GM12878 (cell line): ENCODE data around the gene DNAJC28. TPM values are rescaled to one million over a fixed set of nuclear protein-coding genes. Genes with fewer than 3 reads are reported as not detected.

Source experiments
- ATAC-seq: fragments of 200-7000 bp; cut with Tn5 transposase; 3 replicates; pipeline ENCODE4 v1.9.1; 2020; ENCODE audit warnings: mild to moderate bottlenecking, moderate library complexity
- BruUV-seq: library from RNA; stranded (reverse); fragments of 400-500 nt; replicated peaks from 2 replicates; lab custom pipeline; 2021; lab: Mats Ljungman, UMichigan
- CTCF ChIA-PET: fragments of 300-600 bp; sonication (Branson Sonifier 250); formaldehyde crosslinking; extraction: SDS; loops from one replicate; lab custom pipeline; 2021; ENCODE audit warnings: inconsistent platforms; lab: Yijun Ruan, JAX
- POLR2A ChIA-PET: fragments of 350-600 bp; formaldehyde crosslinking; extraction: SDS; loops from one replicate; lab custom pipeline; 2021; ENCODE audit warnings: inconsistent platforms; lab: Charles Lee
- RAD21 ChIA-PET: fragments of 300-600 bp; sonication (Branson Sonifier 250); formaldehyde crosslinking; loops from one replicate; lab custom pipeline; 2023; ENCODE audit warnings: antibody characterized with exemption; ENCODE audit not compliant: unreplicated experiment; lab: Charles Lee
- SMC1A ChIA-PET: fragments of 300-600 bp; sonication (Branson Sonifier 250); formaldehyde crosslinking; loops from one replicate; lab custom pipeline; 2023; ENCODE audit not compliant: unreplicated experiment, uncharacterized antibody; lab: Charles Lee
- DNase-seq: peaks from one replicate; pipeline ENCODE4 v3.0.0-alpha.2; 2011; ENCODE audit warnings: low read depth, low spot score
- FAIRE-seq: peaks from 3 replicates; lab custom pipeline; 2011; peaks lifted over from hg19 to GRCh38; lab: Jason Lieb, UNC
- H2AFZ ChIP-seq: 2 replicates; pipeline ENCODE4 v1.6.0; 2011; ENCODE audit warnings: low read depth, low read length, control low read depth; ENCODE audit not compliant: control insufficient read depth
- H3K27ac ChIP-seq: 2 replicates; pipeline ENCODE4 v1.5.1; 2011; ENCODE audit warnings: control low read depth; ENCODE audit not compliant: control insufficient read depth, insufficient read depth
- H3K27me3 ChIP-seq, 2 experiments: replicated peaks in 1 of 2; 2 replicates each; pipeline versions ENCODE4 v1.6.0 to v1.6.1; 2011; ENCODE audit warnings: low read length in 1 of 2; ENCODE audit not compliant: control insufficient read depth in 2 of 2, insufficient read depth in 2 of 2
- H3K36me3 ChIP-seq, 2 experiments: 2 replicates each; pipeline ENCODE4 v1.5.1; 2011; ENCODE audit warnings: low read length in 1 of 2; ENCODE audit not compliant: control insufficient read depth in 2 of 2, insufficient read depth in 2 of 2
- H3K4me1 ChIP-seq: 2 replicates; pipeline ENCODE4 v1.6.1; 2011; ENCODE audit warnings: mild to moderate bottlenecking, low read length, moderate library complexity, mixed read lengths; ENCODE audit not compliant: control insufficient read depth, insufficient read depth
- H3K4me2 ChIP-seq: 2 replicates; pipeline ENCODE4 v1.6.0; 2011; ENCODE audit warnings: control low read depth; ENCODE audit not compliant: control insufficient read depth, insufficient read depth
- H3K4me3 ChIP-seq: fragments of 200-600 bp; sonication (generic); 2 replicates; pipeline ENCODE4 v1.5.1; 2016
- H3K79me2 ChIP-seq: 2 replicates; pipeline ENCODE4 v1.6.0; 2011; ENCODE audit warnings: low read length; ENCODE audit not compliant: control insufficient read depth, insufficient read depth
- H3K9ac ChIP-seq: 2 replicates; pipeline ENCODE4 v1.8.0; 2011; ENCODE audit warnings: low read length, control low read depth, mixed read lengths; ENCODE audit not compliant: control insufficient read depth, insufficient read depth
- H3K9me3 ChIP-seq: replicated peaks from 3 replicates; pipeline ENCODE4 v1.5.1; 2011; ENCODE audit warnings: mild to moderate bottlenecking, low read length; ENCODE audit not compliant: control insufficient read depth, insufficient read depth
- H4K20me1 ChIP-seq: 2 replicates; pipeline ENCODE4 v1.6.0; 2011; ENCODE audit not compliant: control insufficient read depth, insufficient read depth
- BACH1 ChIP-seq: fragments of 450-650 bp; IDR thresholded peaks from 2 replicates; pipeline ENCODE4 v1.6.1; 2017; ENCODE audit warnings: mild to moderate bottlenecking, borderline replicate concordance
- BCL11A ChIP-seq: IDR thresholded peaks from 2 replicates; pipeline ENCODE4 v1.6.1; 2011; ENCODE audit warnings: low read depth, low read length
- CEBPB ChIP-seq, 2 experiments: fragments of 150-350 bp in 1 of 2; IDR thresholded peaks; 2 replicates each; pipeline ENCODE4 v1.6.1; 2012 to 2014; ENCODE audit warnings: low read depth in 2 of 2, low read length in 2 of 2, borderline replicate concordance in 1 of 2, inconsistent platforms in 1 of 2
- EGR1 ChIP-seq, 2 experiments: IDR thresholded peaks; 1 replicate in 1 of 2; 2 replicates in 1 of 2; pipeline ENCODE4 v1.6.1; 2011 to 2012; ENCODE audit warnings: low read depth in 2 of 2, low read length in 2 of 2, borderline replicate concordance in 1 of 2, mild to moderate bottlenecking in 1 of 2, moderate library complexity in 1 of 2
- GATAD2B ChIP-seq: fragments of 450-650 bp; conservative IDR thresholded peaks from 2 replicates; pipeline ENCODE4 v1.6.1; 2017; ENCODE audit warnings: low read depth, mild to moderate bottlenecking, moderate library complexity
- HDGF ChIP-seq: fragments of 450-650 bp; IDR thresholded peaks from 2 replicates; pipeline ENCODE4 v1.6.1; 2016; ENCODE audit warnings: antibody characterized with exemption
- IKZF2 ChIP-seq, 2 experiments: fragments of 450-650 bp; IDR thresholded peaks; 2 replicates each; pipeline ENCODE4 v1.6.1; 2017; ENCODE audit warnings: mild to moderate bottlenecking in 2 of 2, moderate library complexity in 2 of 2
- KAT2A ChIP-seq: conservative IDR thresholded peaks from 2 replicates; pipeline ENCODE4 v1.6.1; 2011; ENCODE audit warnings: low read depth, low read length; ENCODE audit not compliant: control insufficient read depth
- KLF5 ChIP-seq: fragments of 450-650 bp; IDR thresholded peaks from 2 replicates; pipeline ENCODE4 v1.6.1; 2014; ENCODE audit warnings: mild to moderate bottlenecking; ENCODE audit not compliant: partially characterized antibody
- MTA2 ChIP-seq: fragments of 450-650 bp; IDR thresholded peaks from 2 replicates; pipeline ENCODE4 v1.6.1; 2016; ENCODE audit warnings: low read depth, mild to moderate bottlenecking, moderate library complexity
- NFYA ChIP-seq: IDR thresholded peaks from 2 replicates; pipeline ENCODE4 v1.6.1; 2011; ENCODE audit warnings: low read depth, mild to moderate bottlenecking, low read length, improper control_type of control experiment, borderline replicate concordance
- PAX5 ChIP-seq: IDR thresholded peaks from 2 replicates; pipeline ENCODE4 v1.6.1; 2011; ENCODE audit warnings: low read depth, low read length, borderline replicate concordance
- RFX5 ChIP-seq: IDR thresholded peaks from 2 replicates; pipeline ENCODE4 v1.6.1; 2011; ENCODE audit warnings: low read depth, low read length, improper control_type of control experiment
- SIX5 ChIP-seq: IDR thresholded peaks from 2 replicates; pipeline ENCODE4 v1.6.1; 2011; ENCODE audit warnings: mild to moderate bottlenecking, low read depth, low read length, moderate library complexity; ENCODE audit not compliant: severe bottlenecking
- SMAD1 ChIP-seq: fragments of 450-650 bp; IDR thresholded peaks from 2 replicates; pipeline ENCODE4 v1.6.1; 2018; ENCODE audit warnings: mild to moderate bottlenecking, low read depth; ENCODE audit not compliant: partially characterized antibody
- SMAD5 ChIP-seq: IDR thresholded peaks from 2 replicates; pipeline ENCODE4 v1.6.1; 2016; ENCODE audit warnings: antibody characterized with exemption, low read depth
- SMARCA5 ChIP-seq: fragments of 450-650 bp; IDR thresholded peaks from 2 replicates; pipeline ENCODE4 v1.6.1; 2017; ENCODE audit warnings: mild to moderate bottlenecking
- SPI1 ChIP-seq: IDR thresholded peaks from 2 replicates; pipeline ENCODE4 v1.6.1; 2011; ENCODE audit warnings: low read depth, mild to moderate bottlenecking, low read length, moderate library complexity, borderline replicate concordance; ENCODE audit not compliant: insufficient read depth
- WGBS: methylation state at CpG from one replicate; pipeline ENCODE4 v1.1.6; 2016; ENCODE audit warnings: low lambda C conversion rate; ENCODE audit not compliant: insufficient replicate concordance, insufficient coverage; ENCODE audit errors: missing lambda C conversion rate; 5-methylcytosine and 5-hydroxymethylcytosine counted together
- in situ Hi-C: fragments of 300-500 bp; cut with MboI; formaldehyde crosslinking; loops from 9 replicates; pipeline ENCODE4 v1.14.3; 2018; ENCODE audit warnings: mixed read lengths
- intact Hi-C: fragments of 100-400 bp; cut with micrococcal nuclease; formaldehyde crosslinking; loops from one replicate; pipeline ENCODE4 v1.14.2; 2022; ENCODE audit not compliant: unreplicated experiment
- polyA plus RNA-seq, 11 experiments: library from polyadenylated mRNA; depleted of rRNA in 4 of 11; unstranded in 6 of 11; stranded (reverse) in 5 of 11; fragments of >200 nt; fragmentation: Nextera tagmentation in 4 of 11; fragmentation: Illumina TruSeq in 1 of 11; extraction: Ambion mirVana in 4 of 11; extraction: Trizol in 1 of 11; gene quantifications; 1 replicate in 1 of 11; 2 replicates in 10 of 11; pipeline versions ENCODE4 v1.2.1 to v1.2.3, GENCODE V29; 2011 to 2016; ENCODE audit warnings: inconsistent platforms in 2 of 11, missing spikeins in 2 of 11, low read depth in 1 of 11
- total RNA-seq, 4 experiments: library from RNA; depleted of rRNA in 3 of 4; stranded (reverse); fragments of >200 nt in 3 of 4; fragmentation: Illumina TruSeq in 1 of 4; extraction: Trizol in 1 of 4; gene quantifications; 2 replicates each; pipeline versions ENCODE4 v1.2.1 to v1.2.3, GENCODE V29; 2013 to 2021
- TF ChIP-seq, protein P1 (sequence below): fragments of 450-650 bp; formaldehyde crosslinking; IDR thresholded peaks from 2 replicates; pipeline ENCODE4 v1.4.0; 2020; ENCODE audit warnings: mild to moderate bottlenecking, moderate library complexity

DNAJC28 gene
- total and polyA plus RNA-seq, 10 of the 15 experiments (the other 5 are each of a cell fraction or from before 2014, with no cell fraction given), result 0.26 to 0.77 (median 0.54) TPM

DNA sequence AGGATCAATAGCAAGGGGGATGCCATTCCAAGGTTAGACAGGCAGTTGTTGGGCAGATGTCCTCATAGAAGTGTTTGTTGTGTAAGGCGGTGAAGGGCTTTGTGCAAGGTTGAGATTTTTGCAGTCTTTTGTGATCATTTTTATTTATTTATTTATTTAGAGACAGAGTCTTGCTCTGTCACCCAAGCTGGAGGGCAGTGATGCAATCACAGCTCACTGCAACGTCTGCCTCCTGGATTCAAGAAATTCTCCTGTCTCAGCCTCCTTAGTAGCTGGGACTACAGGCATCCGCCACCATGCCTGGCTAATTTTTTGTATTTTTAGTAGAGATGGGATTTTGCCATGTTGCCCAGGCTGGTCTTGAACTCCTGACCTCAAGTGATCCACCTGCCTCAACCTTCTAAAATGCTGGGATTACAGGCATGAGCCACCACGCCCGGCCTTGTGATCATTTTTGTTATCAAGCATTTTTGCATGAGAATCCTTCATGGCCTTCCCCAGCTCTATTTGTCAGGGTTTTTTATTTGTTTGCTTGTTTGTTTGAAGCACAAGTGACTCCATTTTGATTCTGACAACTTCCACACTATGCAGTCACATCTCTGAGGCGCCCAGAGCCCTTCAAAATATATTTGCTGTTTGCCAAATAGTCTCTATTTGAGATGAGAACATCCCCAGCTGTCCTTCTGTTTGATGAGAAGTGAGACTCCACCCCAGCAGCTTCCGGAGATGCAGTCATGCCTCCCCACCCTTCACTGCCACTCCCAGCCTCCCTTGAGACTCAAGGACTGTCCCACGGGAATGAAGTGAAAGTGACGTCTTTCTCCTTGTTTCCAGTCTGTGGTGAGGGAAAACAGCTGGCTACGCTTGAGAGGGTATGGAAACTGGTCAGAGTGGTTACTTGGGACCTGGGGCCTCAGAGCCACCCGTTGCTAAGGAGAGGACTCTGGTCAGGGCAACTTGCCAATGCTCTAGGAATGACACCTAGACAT, 49.7 kb downstream of the DNAJC28 start:
- RAD21 ChIA-PET, result interaction anchor here (0.7 to 8.5 kb wide), 17 partner anchors 9 to 670 kb away, joined by 3 to 148 read pairs (median 5); partner anchors contain the start of genes IFNAR1 and PAXBP1
- CTCF ChIA-PET, result interaction anchor here (1.2 to 12.7 kb wide), 10 partner anchors 8 to 241 kb away, joined by 3 to 319 read pairs (median 6); no protein-coding TSS in a partner anchor
- intact Hi-C loops (loop anchor here (1.0 to 10.0 kb wide), 6 partner anchors 7 to 607 kb away; no protein-coding TSS in a partner anchor), in situ Hi-C loops (loop anchor here (5.0 to 10.0 kb wide), 3 partner anchors 239 to 609 kb away; no protein-coding TSS in a partner anchor)
- H3K27me3 ChIP-seq, result no peaks in the 10 kb centered on the region
- no peaks in the 10 kb centered on the region for H4K20me1 ChIP-seq
- H2AFZ ChIP-seq, result no peak overlapping the region; the same call in 1 of the 2 replicates
- no peak overlapping the region; the same call in 1 of the 2 replicates for H3K9ac ChIP-seq
- H3K4me3 ChIP-seq, result no peak overlapping the region
- 19% methylated on average over 11 of the region's 11 CpGs for WGBS
- DNase-seq (peak; percentile 91), ATAC-seq (peak; percentile 87), FAIRE-seq (peak; percentile 81)
- H3K9me3 ChIP-seq, result no peaks in the 10 kb centered on the region
- no peaks in the 10 kb centered on the region for H3K79me2 ChIP-seq
- H3K4me1 ChIP-seq, result peaks cover 19% of the 10 kb centered on the region
- H3K4me2 ChIP-seq, result peak overlapping the region; percentile 2; the same call in 1 of the 2 replicates
- SMC1A ChIA-PET, result interaction anchor here (0.6 to 9.6 kb wide), 32 partner anchors 9 to 609 kb away, joined by 3 to 133 read pairs (median 4); partner anchors contain the start of genes IFNAR1 and IL10RB
- no TSS peak for BruUV-seq
- H3K27ac ChIP-seq, result peak overlapping the region; percentile 90
- H3K36me3 ChIP-seq, result peaks cover 1 to 10% of the 10 kb centered on the region in 2 experiments; a peak in 3 of 4 replicates
- POLR2A ChIA-PET, result interaction anchor here (1.2 to 4.3 kb wide), 15 partner anchors 8 to 238 kb away, joined by 3 to 27 read pairs (median 5); partner anchors contain the start of genes IFNGR2 and TMEM50B
- TF ChIP-seq SIX5 (no peak), SMARCA5 (no peak), GATAD2B (peak; percentile 99), BCL11A (peak; percentile 94), HDGF (no peak), SPI1 (peak; percentile 20; the same call in 1 of the 2 replicates), KAT2A (no peak), EGR1 (IDR thresholded peaks at IDR 0.05; ENCODE audit: borderline replicate concordance in 1 of 2, low read depth in 2 of 2, low read length in 2 of 2) (no peak), SMAD1 (peak; percentile 88), MTA2 (peak; percentile 50; the same call in 1 of the 2 replicates), SMAD5 (no peak), PAX5 (peak; percentile 95), RFX5 (no peak), CEBPB (IDR thresholded peaks at IDR 0.05; ENCODE audit: borderline replicate concordance in 1 of 2, low read depth in 2 of 2, low read length in 2 of 2) (0 out of 4 replicates have a peak, but pooled peaks of 1 of the 2 experiments have one; percentile 47), KLF5 (no peak), NFYA (no peak), IKZF2 (IDR thresholded peaks at IDR 0.05) (peak; percentile 98), BACH1 (no peak)
- TF ChIP-seq, protein P1, sequence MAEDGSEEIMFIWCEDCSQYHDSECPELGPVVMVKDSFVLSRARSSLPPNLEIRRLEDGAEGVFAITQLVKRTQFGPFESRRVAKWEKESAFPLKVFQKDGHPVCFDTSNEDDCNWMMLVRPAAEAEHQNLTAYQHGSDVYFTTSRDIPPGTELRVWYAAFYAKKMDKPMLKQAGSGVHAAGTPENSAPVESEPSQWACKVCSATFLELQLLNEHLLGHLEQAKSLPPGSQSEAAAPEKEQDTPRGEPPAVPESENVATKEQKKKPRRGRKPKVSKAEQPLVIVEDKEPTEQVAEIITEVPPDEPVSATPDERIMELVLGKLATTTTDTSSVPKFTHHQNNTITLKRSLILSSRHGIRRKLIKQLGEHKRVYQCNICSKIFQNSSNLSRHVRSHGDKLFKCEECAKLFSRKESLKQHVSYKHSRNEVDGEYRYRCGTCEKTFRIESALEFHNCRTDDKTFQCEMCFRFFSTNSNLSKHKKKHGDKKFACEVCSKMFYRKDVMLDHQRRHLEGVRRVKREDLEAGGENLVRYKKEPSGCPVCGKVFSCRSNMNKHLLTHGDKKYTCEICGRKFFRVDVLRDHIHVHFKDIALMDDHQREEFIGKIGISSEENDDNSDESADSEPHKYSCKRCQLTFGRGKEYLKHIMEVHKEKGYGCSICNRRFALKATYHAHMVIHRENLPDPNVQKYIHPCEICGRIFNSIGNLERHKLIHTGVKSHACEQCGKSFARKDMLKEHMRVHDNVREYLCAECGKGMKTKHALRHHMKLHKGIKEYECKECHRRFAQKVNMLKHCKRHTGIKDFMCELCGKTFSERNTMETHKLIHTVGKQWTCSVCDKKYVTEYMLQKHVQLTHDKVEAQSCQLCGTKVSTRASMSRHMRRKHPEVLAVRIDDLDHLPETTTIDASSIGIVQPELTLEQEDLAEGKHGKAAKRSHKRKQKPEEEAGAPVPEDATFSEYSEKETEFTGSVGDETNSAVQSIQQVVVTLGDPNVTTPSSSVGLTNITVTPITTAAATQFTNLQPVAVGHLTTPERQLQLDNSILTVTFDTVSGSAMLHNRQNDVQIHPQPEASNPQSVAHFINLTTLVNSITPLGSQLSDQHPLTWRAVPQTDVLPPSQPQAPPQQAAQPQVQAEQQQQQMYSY (CRISPR knock-in tag), result peak; percentile 95
